Measurements from ENCODE around the gene BLACAT1. TPM values are rescaled to one million over a fixed set of nuclear protein-coding genes. Genes with fewer than 3 reads are reported as not detected.
"Not testable (repeated sequence)": the region's sequence is repeated elsewhere in the genome, so short reads cannot be mapped to it uniquely, and the experiment has no call there.

BLACAT1 gene
- total RNA-seq, 1 experiment from 2014 or later: 0.89 TPM

GRCh38 chr1:205417870-205418635, 37.8 kb downstream of the BLACAT1 start:
- DNase-seq (ENCODE audit: low spot score): no peak

GRCh38 chr1:205416322-205416721, 39.5 kb downstream of the BLACAT1 start:
- DNase-seq (ENCODE audit: low spot score): no peak

GRCh38 chr1:205410581-205411298, 45.1 kb downstream of the BLACAT1 start:
- DNase-seq (ENCODE audit: low spot score): no peak

- no peak for DNase-seq (ENCODE audit: low spot score)
Observed at GRCh38 chr1:205407970-205408369, 47.9 kb downstream of the BLACAT1 start.

GRCh38 chr1:205406252-205406651, 49.6 kb downstream of the BLACAT1 start:
- DNase-seq (ENCODE audit: low spot score): not testable (repeated sequence)

Other genes starting within 250 kb of the BLACAT1 start
- 5.1 and 5.8 TPM in 2 replicates for gene DSTYK, start 244.3 kb downstream of the BLACAT1 start, total RNA-seq (2014; rRNA removed; shearing (Covaris generic))
- gene TMCC2, start 228.1 kb downstream of the BLACAT1 start, total RNA-seq (2014; rRNA removed; shearing (Covaris generic)): 0.74 and 2.1 TPM in 2 replicates
- gene NUAK2, start 134.3 kb downstream of the BLACAT1 start, total RNA-seq (2014; rRNA removed; shearing (Covaris generic)): 0.92 and 1.0 TPM in 2 replicates
- not detected in 2 replicates for gene KLHDC8A, start 99.1 kb downstream of the BLACAT1 start, total RNA-seq (2014; rRNA removed; shearing (Covaris generic))
- gene LEMD1, start 34.0 kb downstream of the BLACAT1 start, total RNA-seq (2014; rRNA removed; shearing (Covaris generic)): 1.5 TPM in 2 replicates
- gene CDK18, start 48.6 kb upstream of the BLACAT1 start, total RNA-seq (2014; rRNA removed; shearing (Covaris generic)): 0.72 and 4.4 TPM in 2 replicates
- 8.6 and 12.8 TPM in 2 replicates for gene ELK4, start 176.0 kb upstream of the BLACAT1 start, total RNA-seq (2014; rRNA removed; shearing (Covaris generic))
- gene SLC45A3, start 224.5 kb upstream of the BLACAT1 start, total RNA-seq (2014; rRNA removed; shearing (Covaris generic)): 4.3 and 7.1 TPM in 2 replicates